UCSD-AML1 (cell line): Measurements from ENCODE around the gene ZFP36L2.
A peak's percentile ranks its signal among the peaks of the same experiment; 100 is the strongest.

Source experiments
- DNase-seq: peaks from one replicate; lab custom pipeline; 2025; ENCODE audit not compliant: unreplicated experiment; lab: John Stamatoyannopoulos, UW

The ZFP36L2 gene

GRCh38 chr2:43250015-43250414, 23.6 kb upstream of the ZFP36L2 start:
- DNase-seq: no peak

GRCh38 chr2:43248621-43249020, 22.2 kb upstream of the ZFP36L2 start:
- DNase-seq: no peak

GRCh38 chr2:43246641-43247040, 20.2 kb upstream of the ZFP36L2 start:
- DNase-seq: no peak

- no peak for DNase-seq
These were observed 15.2 kb upstream of the ZFP36L2 start for GRCh38 chr2:43241558-43241957.

- no peak for DNase-seq
These were observed 14.4 kb upstream of the ZFP36L2 start for GRCh38 chr2:43240766-43241150.

- DNase-seq: no peak
These were observed 13.8 kb upstream of the ZFP36L2 start for GRCh38 chr2:43239981-43240765.

GRCh38 chr2:43238813-43239212, 12.4 kb upstream of the ZFP36L2 start:
- DNase-seq: no peak

- DNase-seq: no peak
These were observed 11.8 kb upstream of the ZFP36L2 start for GRCh38 chr2:43238176-43238575.

GRCh38 chr2:43233218-43234212, 7.1 kb upstream of the ZFP36L2 start:
- no peak for DNase-seq

- no peak for DNase-seq
These were observed 4.8 kb upstream of the ZFP36L2 start for GRCh38 chr2:43230951-43231827.

- DNase-seq: no peak
These were observed 4.0 kb upstream of the ZFP36L2 start for GRCh38 chr2:43230351-43230885.

- DNase-seq: no peak
These were observed 2.6 kb upstream of the ZFP36L2 start for GRCh38 chr2:43228756-43229659.

GRCh38 chr2:43228321-43228751, 1.9 kb upstream of the ZFP36L2 start:
- DNase-seq: no peak

GRCh38 chr2:43227830-43228281, 1.4 kb upstream of the ZFP36L2 start:
- no peak for DNase-seq

GRCh38 chr2:43226955-43227829, 786 bp upstream of the ZFP36L2 start:
- DNase-seq: peak; percentile 78

- DNase-seq: peak; percentile 74
These were observed 433 bp downstream of the ZFP36L2 start for GRCh38 chr2:43225788-43226557.

- peak; percentile 65 for DNase-seq
These were observed 1.2 kb downstream of the ZFP36L2 start for GRCh38 chr2:43225093-43225787.
